ENCODE results near the gene IL5.
A peak's percentile ranks its signal among the peaks of the same experiment; 100 is the strongest.

Gene IL5

DNA sequence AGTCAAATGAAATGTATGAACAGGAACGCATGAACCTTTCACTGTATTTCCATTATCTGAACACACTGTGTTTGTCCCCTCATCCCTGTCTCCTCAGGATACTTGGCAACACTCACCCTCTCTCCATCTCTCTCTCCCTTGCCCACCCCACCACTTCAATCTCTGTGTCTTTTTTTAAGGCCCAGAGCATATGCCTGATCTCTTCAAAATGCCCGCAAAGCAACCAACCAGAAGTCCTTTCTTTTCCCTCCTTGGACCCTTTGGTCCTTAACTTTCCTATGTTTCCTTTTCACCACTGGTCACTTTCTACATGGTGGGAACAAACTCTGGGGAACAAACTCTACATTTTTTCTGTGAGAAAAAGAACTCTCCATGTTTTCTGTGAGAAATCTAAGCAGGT is 49.5 kb downstream of the IL5 start:
- no peak overlapping the region for H3K4me2 ChIP-seq (ENCODE audit: low read length)

DNA sequence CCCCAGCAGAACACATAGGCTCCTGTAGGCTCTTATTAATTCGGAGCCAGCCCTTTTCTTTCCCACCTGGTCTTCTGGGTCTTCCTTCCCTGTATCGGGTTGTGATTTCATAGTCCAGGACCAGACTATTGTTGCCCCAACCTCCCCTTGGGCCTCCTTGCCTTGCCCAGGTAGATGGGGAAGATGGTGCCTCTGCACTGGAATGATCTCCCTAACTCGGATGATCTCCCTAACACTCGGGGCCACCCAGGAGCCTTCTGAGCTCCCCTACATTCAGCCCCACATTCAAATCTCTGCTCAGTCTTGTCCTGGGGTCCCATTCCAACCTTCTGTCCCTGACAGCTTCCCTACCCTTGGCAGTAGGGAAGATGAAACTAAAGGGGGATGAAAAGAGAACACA is 50.1 kb downstream of the IL5 start:
- H2AFZ ChIP-seq (ENCODE audit: low read depth, low read length) = no peak overlapping the region
- no peak overlapping the region for H3K4me2 ChIP-seq (ENCODE audit: low read length)
- no peak overlapping the region for H3K9ac ChIP-seq (ENCODE audit: low read length)
- H3K4me3 ChIP-seq (ENCODE audit: low read length) = no peak overlapping the region
- no peak for TF ChIP-seq EZH2phosphoT487 (IDR thresholded peaks at IDR 0.05; ENCODE audit: low read depth)
- TF ChIP-seq, protein P1, sequence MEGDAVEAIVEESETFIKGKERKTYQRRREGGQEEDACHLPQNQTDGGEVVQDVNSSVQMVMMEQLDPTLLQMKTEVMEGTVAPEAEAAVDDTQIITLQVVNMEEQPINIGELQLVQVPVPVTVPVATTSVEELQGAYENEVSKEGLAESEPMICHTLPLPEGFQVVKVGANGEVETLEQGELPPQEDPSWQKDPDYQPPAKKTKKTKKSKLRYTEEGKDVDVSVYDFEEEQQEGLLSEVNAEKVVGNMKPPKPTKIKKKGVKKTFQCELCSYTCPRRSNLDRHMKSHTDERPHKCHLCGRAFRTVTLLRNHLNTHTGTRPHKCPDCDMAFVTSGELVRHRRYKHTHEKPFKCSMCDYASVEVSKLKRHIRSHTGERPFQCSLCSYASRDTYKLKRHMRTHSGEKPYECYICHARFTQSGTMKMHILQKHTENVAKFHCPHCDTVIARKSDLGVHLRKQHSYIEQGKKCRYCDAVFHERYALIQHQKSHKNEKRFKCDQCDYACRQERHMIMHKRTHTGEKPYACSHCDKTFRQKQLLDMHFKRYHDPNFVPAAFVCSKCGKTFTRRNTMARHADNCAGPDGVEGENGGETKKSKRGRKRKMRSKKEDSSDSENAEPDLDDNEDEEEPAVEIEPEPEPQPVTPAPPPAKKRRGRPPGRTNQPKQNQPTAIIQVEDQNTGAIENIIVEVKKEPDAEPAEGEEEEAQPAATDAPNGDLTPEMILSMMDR (IDR thresholded peaks at IDR 0.05; ENCODE audit: low read depth, low read length) = no peak
- H3K4me1 ChIP-seq (ENCODE audit: low read length) = peaks cover 52% of the 10 kb centered on the region
- no peak overlapping the region for H3K27ac ChIP-seq (ENCODE audit: low read length)
- peaks cover 18% of the 10 kb centered on the region for H4K20me1 ChIP-seq (ENCODE audit: insufficient read depth, low read length)
- H3K36me3 ChIP-seq (replicated peaks; ENCODE audit: low read depth, low read length) = peaks cover 15% of the 10 kb centered on the region
- peaks cover 4% of the 10 kb centered on the region; the same call in 1 of the 2 replicates for H3K27me3 ChIP-seq (ENCODE audit: low read depth, low read length)
- H3K79me2 ChIP-seq (ENCODE audit: low read length) = peaks cover 23% of the 10 kb centered on the region
- no peaks in the 10 kb centered on the region for H3K9me3 ChIP-seq (ENCODE audit: insufficient read depth, low read length)

More for the DNA sequence above, 49.5 kb downstream of the IL5 start:
- H3K9ac ChIP-seq (ENCODE audit: low read length) = no peak overlapping the region
- H3K27ac ChIP-seq (ENCODE audit: low read length) = no peak overlapping the region
- H4K20me1 ChIP-seq (ENCODE audit: insufficient read depth, low read length) = peaks cover 12% of the 10 kb centered on the region
- no peaks in the 10 kb centered on the region for H3K9me3 ChIP-seq (ENCODE audit: insufficient read depth, low read length)
- peaks cover 4% of the 10 kb centered on the region; the same call in 1 of the 2 replicates for H3K27me3 ChIP-seq (ENCODE audit: low read depth, low read length)
- H3K4me1 ChIP-seq (ENCODE audit: low read length) = peaks cover 46% of the 10 kb centered on the region
- H3K79me2 ChIP-seq (ENCODE audit: low read length) = peaks cover 17% of the 10 kb centered on the region
- H3K36me3 ChIP-seq (replicated peaks; ENCODE audit: low read depth, low read length) = peaks cover 9% of the 10 kb centered on the region
- no peak overlapping the region for H3K4me3 ChIP-seq (ENCODE audit: low read length)
- TF ChIP-seq, protein P1 (IDR thresholded peaks at IDR 0.05; ENCODE audit: low read depth, low read length) = no peak
- no peak for TF ChIP-seq EZH2phosphoT487 (IDR thresholded peaks at IDR 0.05; ENCODE audit: low read depth)
- H2AFZ ChIP-seq (ENCODE audit: low read depth, low read length) = no peak overlapping the region

DNA sequence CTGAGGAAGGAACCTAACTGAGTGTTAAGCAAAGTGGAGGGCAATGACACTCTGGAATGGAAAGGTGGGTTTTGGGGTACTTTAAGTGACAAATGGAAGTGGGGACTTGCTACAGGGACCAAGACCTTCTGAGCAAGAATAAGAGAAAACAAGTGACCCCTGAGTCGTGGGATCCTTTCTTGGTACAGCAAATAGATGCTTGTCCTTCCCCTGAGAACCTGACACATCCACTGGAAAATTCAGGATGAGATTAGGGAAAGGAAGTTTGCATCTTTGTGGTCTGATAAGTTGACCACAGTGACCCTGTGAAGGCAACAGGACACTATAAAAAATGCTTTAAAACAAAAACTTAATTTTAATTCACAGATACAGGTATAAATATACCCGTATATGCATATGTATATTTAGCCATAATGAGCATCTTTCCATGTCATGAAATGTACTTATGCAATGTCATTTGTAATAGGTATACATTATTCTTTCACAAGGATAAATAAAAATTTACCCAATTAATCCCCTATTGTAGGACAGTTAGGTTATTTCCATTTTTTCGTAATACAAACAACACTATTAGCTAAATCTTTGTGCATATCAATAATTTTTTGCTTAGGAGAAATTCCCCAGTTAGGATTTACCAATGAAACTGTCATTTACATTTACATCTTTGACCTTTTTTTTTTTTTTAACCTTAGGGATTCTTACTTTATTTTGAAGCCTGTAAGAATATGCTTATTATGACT is 50.8 kb downstream of the IL5 start:
- Histone ChIP-seq H3K79me2 (ENCODE audit: low read length) (peaks cover 30% of the 10 kb centered on the region), H3K9me3 (ENCODE audit: insufficient read depth, low read length) (no peaks in the 10 kb centered on the region), H3K36me3 (replicated peaks; ENCODE audit: low read depth, low read length) (peaks cover 22% of the 10 kb centered on the region), H3K4me1 (ENCODE audit: low read length) (peaks cover 56% of the 10 kb centered on the region), H3K4me3 (ENCODE audit: low read length) (peak overlapping the region; percentile 85; the same call in 1 of the 2 replicates), H4K20me1 (ENCODE audit: insufficient read depth, low read length) (peaks cover 25% of the 10 kb centered on the region), H3K9ac (ENCODE audit: low read length) (no peak overlapping the region), H3K4me2 (ENCODE audit: low read length) (peak overlapping the region; percentile 95; the same call in 1 of the 2 replicates), H2AFZ (ENCODE audit: low read depth, low read length) (no peak overlapping the region), H3K27me3 (ENCODE audit: low read depth, low read length) (peaks cover 4% of the 10 kb centered on the region; the same call in 1 of the 2 replicates), H3K27ac (ENCODE audit: low read length) (no peak overlapping the region)
- no peak for TF ChIP-seq EZH2phosphoT487 (IDR thresholded peaks at IDR 0.05; ENCODE audit: low read depth)
- TF ChIP-seq, protein P1 (IDR thresholded peaks at IDR 0.05; ENCODE audit: low read depth, low read length) = no peak

Data from OCI-LY3 (cell line).